GM21717 (cell line): ENCODE measurements around the gene RINL.
A peak's percentile ranks its signal among the peaks of the same experiment; 100 is the strongest.
"Not testable (repeated sequence)": the region's sequence is repeated elsewhere in the genome, so short reads cannot be mapped to it uniquely, and the experiment has no call there.

Experiments
- ATAC-seq: cut with Tn5 transposase; IDR thresholded peaks from one replicate; pipeline ENCODE4 v1.9.1; 2021; ENCODE audit warnings: mild to moderate bottlenecking, moderate library complexity; ENCODE audit not compliant: unreplicated experiment

The RINL gene

DNA sequence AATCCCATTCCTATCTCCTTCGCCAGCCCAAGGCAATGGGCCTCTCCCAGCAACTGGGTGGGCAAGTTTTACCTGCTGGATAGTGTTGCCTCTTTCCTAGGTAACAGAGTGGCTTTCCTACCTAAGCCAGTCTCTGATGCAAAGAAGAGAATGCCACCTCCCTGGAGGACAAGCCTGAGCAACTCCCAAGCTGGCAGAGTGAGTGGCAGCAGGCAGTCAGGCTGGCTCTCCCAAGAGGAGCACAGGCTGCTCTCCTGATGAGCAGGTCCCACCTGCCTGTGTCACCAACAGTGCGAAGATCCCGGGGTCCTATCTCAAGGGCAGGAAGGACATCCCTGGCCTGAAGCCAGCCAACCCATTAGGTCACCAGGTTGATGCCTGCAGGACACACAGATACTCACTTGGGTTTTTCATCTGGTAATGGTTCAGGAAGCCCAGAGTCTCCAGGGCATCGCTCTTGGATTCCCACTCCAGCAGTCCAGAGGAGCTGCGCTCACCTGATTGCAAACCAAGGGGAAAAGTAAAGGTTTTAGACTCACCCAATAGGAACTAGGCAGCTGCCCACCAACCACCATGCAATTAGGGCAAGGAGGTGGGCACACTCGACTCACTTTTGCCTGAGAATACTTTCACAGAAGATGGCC, 41.0 kb downstream of the RINL start:
- ATAC-seq: no peak

DNA sequence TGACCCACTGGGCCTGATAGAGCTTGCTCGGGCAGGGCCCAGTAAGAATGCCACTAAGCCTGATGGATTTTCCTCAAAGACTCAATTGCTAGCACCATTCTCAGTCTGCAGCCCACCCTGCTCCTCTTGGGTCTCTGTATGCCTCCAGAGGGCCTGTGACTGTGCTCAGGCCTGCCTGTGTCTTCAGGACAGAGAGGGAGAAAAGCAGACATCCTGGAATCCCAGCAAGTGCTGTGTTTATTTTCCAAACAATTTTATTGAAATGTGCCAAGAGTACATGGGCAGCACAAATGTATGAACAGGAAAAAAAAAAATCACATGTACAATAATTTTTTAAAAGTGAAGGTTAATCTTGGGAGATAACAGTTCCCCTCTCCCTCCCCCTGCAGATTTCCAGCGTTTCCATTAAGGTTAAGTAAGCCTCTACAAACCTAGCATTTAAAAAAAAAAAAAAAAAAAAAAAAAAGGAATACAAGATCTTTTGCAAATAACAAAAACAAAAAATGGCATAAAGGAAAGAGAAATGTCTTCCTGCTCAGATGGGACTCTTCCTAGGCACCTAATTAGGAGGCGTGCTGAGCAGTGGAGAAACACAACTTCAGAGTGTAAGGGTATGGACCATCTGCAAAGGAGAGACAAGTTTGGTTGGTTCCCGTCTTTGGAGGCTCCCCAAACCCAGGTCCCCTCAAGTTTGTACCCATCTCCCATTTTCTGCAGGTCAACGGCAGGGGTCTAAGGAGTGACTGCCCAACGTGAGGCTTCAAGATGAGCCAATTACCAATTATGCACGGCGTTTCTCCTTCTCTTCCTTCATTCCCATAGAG, 41.7 kb downstream of the RINL start:
- no peak for ATAC-seq

DNA sequence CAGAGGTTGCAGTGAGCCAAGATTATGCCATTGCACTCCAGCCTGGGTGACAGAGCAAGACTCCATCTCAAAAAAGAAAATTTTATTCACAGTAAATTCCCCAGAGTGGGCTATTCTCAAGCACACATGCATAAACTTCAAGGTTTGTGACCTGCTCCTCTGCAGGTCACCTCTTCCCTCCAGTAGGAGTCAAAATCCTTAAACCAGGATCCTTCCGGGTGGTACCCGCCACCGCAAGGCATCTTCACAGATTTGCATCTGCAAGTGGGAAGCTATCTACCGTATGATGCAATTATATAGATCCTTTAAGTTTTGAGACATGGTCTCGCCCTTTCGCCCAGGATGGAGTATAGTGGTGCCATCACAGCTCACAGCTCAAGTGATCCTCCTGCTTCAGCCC, 43.5 kb downstream of the RINL start:
- ATAC-seq: no peak

DNA sequence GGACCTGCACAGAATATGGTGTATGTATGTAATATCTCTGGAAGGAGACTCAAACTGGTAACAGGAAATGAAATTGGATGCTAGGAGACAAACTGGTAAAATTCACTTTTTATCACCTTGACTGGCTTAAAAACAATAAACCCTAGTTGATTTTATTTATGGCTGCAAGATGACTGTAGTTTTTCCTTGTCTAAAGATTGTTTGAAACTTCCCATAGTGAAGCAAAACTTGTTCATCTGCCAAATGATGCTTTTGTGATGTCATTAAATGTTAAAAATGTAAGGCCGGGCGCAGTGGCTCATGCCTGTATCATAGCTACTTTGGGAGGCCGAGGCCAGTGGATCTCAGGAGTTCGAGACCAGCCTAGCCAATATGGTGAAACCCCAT, 44.0 kb downstream of the RINL start:
- ATAC-seq: no peak

DNA sequence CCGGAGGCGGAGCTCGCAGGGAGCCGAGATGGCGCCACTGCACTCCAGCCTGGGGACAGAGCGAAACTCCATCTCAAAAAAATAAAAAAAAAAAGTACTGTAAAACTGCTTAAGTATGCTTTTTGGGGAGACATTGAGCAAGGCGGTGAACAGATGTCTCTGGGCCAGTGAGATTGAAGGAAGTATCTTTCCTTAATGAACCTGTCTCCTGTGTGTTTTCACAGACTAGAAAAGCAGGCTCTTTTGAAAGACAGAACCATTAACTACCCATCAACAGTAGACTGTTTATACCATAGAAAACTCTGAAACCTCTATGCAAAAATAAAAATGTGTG, 45.0 kb downstream of the RINL start:
- no peak for ATAC-seq

DNA sequence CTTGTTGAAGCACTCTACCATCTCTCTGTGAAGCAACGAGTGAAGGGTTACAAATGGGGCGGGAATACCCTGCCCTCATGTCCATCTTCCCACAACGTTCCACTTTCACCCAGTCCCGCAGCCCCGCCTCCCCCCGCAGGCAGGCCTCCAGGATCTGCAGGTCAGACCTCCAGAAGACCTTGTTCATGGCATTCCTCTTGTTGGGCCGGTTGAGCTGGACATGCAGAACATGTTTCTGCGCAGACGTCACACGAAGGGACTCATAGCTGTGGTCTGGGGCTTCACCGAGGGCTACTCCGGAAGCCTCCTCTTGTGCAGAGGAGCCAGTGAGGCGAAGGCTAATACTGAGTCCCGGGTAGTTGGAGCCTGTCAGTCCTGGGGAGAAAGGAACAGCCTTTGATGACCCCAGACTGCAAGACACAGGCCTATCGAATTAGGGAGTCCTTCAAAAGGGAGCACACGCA, 46.9 kb downstream of the RINL start:
- peak; percentile 46 for ATAC-seq

DNA sequence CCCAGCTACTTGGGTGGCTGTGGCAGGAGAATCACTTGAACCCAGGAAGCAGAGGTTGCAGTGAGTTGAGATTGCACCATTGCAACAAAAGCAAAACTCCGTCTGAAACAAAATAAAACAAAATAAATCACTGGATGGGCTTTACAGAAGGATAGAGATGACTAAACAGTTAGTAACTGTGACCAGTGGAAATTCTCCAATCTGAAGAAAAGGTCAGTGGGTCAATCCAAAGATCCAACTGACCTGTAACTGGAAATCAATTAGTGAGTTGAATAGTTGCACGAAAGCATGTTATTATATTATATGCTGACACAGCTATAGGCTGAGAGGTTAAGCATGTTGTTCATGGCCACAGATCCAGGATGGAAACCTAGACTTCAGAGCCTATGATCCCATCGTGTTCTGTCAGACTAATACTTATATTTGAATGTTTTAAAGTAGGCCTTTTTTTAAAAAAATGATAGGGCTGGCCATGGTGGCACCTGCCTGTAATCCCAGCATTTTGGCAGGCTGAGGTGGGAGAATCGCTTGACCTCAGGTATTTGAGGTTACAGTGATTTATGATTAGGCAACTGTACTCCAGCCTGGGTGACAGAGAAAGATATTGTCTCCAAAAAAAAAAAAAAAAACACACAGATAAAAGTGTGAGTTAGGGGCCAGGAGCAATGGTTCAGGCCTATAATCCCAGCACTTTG, 47.9 kb downstream of the RINL start:
- no peak for ATAC-seq

DNA sequence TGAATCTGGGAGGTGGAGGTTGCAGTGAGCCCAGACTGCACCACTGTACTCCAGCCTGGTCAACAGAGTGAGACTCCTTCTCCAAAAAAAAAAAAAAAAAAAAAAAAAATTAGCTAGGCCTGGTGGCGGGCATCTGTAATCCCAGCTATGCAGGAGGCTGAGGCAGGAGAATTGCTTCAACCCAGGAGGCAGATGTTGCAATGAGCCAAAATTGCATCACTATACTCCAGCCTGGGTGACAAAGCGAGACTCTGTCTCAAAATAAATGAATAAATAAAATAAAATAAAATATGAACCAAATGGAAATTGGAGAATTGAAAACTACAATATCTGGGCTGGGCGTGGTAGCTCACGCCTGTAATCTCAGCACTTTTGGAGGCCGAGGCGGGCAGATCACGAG, 48.9 kb downstream of the RINL start:
- not testable (repeated sequence) for ATAC-seq

DNA sequence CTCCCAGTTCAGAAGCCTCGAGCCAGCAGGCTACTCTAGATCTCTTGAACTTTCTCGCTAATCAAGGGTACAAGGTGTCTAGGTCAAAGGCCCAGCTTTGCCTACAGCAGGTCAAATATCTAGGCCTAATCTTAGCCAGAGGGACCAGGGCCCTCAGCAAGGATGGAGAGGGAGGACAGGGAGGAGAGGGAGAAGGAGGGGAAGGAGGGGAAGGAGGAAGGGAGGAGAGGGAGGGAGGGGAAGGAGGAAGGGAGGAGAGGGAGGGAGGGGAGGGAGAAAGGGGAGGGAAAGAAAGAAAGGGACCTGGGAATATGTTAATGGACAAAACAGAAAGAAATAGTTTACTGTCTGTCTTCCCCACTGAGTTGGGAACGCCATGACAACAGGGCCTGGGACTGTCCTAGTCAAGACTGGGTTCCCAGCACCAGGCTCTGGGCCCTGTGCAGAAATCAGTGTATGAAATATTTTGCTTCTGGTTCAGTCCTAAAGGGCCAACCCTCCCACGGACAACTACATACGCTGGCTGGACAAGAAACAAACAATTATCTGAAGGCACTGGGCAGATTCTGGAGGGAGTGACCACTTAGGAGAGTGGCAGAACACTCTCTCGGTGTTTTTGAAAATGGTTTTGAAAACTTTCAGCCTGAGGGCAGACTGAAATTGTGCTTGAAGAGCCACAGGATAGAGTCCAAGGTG, 51.1 kb downstream of the RINL start:
- no peak for ATAC-seq

DNA sequence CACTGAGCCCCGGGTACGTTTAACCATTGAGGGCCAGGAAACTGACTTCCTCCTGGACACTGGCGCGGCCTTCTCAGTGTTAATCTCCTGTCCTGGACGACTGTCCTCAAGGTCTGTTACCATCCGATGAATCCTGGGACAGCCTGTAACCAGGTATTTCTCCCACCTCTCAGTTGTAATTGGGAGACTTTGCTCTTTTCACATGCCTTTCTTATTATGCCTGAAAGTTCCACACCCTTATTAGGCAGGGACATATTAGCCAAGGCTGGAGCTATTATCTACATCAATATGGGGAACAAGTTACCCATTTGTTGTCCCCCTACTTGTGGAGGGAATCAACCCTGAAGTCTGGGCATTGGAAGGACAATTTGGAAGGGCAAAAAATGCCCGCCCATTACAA, 52.1 kb downstream of the RINL start:
- not testable (repeated sequence) for ATAC-seq

DNA sequence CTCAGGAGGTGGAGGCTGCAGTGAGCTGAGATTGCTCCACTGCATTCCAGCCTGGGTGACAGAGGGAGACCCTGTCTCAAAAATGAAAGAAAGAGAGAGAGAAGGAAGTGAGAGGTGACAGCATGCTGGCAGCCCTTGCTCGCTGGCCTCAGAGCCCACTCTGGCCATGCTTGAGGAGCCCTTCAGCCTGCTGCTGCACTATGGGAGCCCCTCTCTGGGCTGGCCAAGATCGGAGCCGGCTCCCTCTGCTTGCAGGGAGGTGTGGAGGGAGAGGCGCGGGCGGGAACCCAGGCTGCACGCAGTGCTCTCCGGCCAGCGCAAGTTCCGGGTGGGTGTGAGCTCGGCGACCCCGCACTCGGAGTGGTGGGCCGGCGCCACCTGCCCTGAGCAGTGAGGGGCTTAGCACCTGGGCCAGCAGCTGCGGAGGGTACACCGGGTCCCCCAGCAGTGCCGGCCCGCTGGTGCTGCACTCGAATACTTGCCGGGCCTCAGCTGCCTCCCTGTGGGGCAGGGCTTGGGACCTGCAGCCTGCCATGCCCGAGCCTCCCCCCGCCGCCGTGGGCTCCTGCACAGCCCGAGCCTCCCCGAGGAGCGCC, 56.7 kb downstream of the RINL start:
- ATAC-seq: not testable (repeated sequence)

DNA sequence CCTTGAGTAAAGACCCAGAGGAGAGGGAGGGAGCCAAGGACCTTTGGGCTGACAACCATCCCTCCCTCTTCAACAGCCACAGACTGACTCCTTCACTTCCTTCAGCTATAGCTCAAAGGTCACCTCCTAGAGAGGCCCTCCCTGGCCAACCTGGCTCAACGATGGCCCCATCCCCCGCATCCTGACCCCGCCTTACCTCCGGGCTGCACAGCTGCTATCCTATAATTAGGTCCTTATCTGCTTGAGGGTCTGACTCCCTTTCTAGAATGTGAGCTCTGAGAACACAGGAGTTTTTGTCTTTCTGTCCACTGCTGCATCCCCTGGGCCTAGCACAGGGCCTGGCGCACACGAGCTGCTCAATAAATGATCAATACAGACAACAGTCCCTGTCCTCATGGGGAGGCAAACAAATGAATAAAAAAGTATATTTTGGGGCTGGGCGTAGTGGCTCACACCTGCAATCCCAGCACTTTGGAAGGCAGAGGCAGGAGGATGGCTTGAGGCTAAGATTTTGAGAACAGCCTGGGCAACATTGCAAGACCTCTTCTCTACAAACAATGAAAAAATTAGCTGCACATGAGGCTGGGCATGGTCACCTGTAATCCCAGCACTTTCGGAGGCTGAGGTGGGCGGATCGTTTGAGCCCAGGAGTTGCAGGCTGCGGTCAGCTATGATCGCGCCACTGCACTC, 58.7 kb downstream of the RINL start:
- no peak for ATAC-seq
